ENCODE results near the gene ZKSCAN1. TPM values are rescaled to one million over a fixed set of nuclear protein-coding genes. Genes with fewer than 3 reads are reported as not detected.
"Not testable (repeated sequence)": the region's sequence is repeated elsewhere in the genome, so short reads cannot be mapped to it uniquely, and the experiment has no call there.

The ZKSCAN1 gene
- total RNA-seq, 2 donors from 2014 or later: 51.1 to 58.6 TPM

GRCh38 chr7:99987846-99988245 is 27.6 kb upstream of the ZKSCAN1 start:
- no peak for DNase-seq
- Mint-ChIP-seq H3K36me3 (ENCODE audit: low read depth) (no peaks in the 10 kb centered on the region), H3K27me3 (peaks cover 32% of the 10 kb centered on the region), H3K4me1 (peaks cover 7% of the 10 kb centered on the region), H3K27ac (no peak overlapping the region), H3K4me3 (no peak overlapping the region)
- no peaks in the 10 kb centered on the region for H3K9me3 ChIP-seq (ENCODE audit: control insufficient read depth, low read length, poor library complexity, severe bottlenecking)
- ATAC-seq: no peak

- Mint-ChIP-seq H3K4me3 (no peak overlapping the region), H3K36me3 (ENCODE audit: low read depth) (no peaks in the 10 kb centered on the region), H3K4me1 (peaks cover 6% of the 10 kb centered on the region), H3K27me3 (peaks cover 22% of the 10 kb centered on the region), H3K27ac (no peak overlapping the region)
- no peaks in the 10 kb centered on the region for H3K9me3 ChIP-seq (ENCODE audit: control insufficient read depth, low read length, poor library complexity, severe bottlenecking)
- ATAC-seq (no peak), DNase-seq (no peak)
These were observed 24.9 kb upstream of the ZKSCAN1 start for GRCh38 chr7:99990460-99990852.

GRCh38 chr7:99991543-99991942 is 23.9 kb upstream of the ZKSCAN1 start:
- not testable (repeated sequence) for H3K4me3 Mint-ChIP-seq; DNase-seq; ATAC-seq; H3K36me3 Mint-ChIP-seq (ENCODE audit: low read depth); H3K9me3 ChIP-seq (ENCODE audit: control insufficient read depth, low read length, poor library complexity, severe bottlenecking); H3K27ac Mint-ChIP-seq; H3K4me1 Mint-ChIP-seq
- peaks cover 21% of the 10 kb centered on the region for H3K27me3 Mint-ChIP-seq

- Mint-ChIP-seq H3K4me1 (peaks cover 11% of the 10 kb centered on the region), H3K4me3 (no peak overlapping the region), H3K27me3 (peaks cover 17% of the 10 kb centered on the region), H3K27ac (no peak overlapping the region), H3K36me3 (ENCODE audit: low read depth) (no peaks in the 10 kb centered on the region)
- DNase-seq (no peak), ATAC-seq (no peak)
- no peaks in the 10 kb centered on the region for H3K9me3 ChIP-seq (ENCODE audit: control insufficient read depth, low read length, poor library complexity, severe bottlenecking)
These were observed 22.9 kb upstream of the ZKSCAN1 start for GRCh38 chr7:99992330-99993038.

- DNase-seq: no peak
- no peak for ATAC-seq
- Mint-ChIP-seq H3K4me3 (no peak overlapping the region), H3K27ac (no peak overlapping the region), H3K27me3 (peaks cover 5% of the 10 kb centered on the region), H3K36me3 (ENCODE audit: low read depth) (no peaks in the 10 kb centered on the region), H3K4me1 (peaks cover 13% of the 10 kb centered on the region)
- no peaks in the 10 kb centered on the region for H3K9me3 ChIP-seq (ENCODE audit: control insufficient read depth, low read length, poor library complexity, severe bottlenecking)
These were observed 20.6 kb upstream of the ZKSCAN1 start for GRCh38 chr7:99994819-99995218.

- H3K27ac Mint-ChIP-seq: peak overlapping the region; percentile 96
- no peaks in the 10 kb centered on the region for H3K9me3 ChIP-seq (ENCODE audit: control insufficient read depth, low read length, poor library complexity, severe bottlenecking)
- H3K4me3 Mint-ChIP-seq: peak overlapping the region; percentile 87
- peaks cover 11% of the 10 kb centered on the region for H3K4me1 Mint-ChIP-seq
- H3K36me3 Mint-ChIP-seq (ENCODE audit: low read depth): no peaks in the 10 kb centered on the region
- no peak for ATAC-seq
- DNase-seq: no peak
- H3K27me3 Mint-ChIP-seq: peaks cover 5% of the 10 kb centered on the region
These were observed 18.4 kb upstream of the ZKSCAN1 start for GRCh38 chr7:99996755-99997544.

- no peaks in the 10 kb centered on the region for H3K9me3 ChIP-seq (ENCODE audit: control insufficient read depth, low read length, poor library complexity, severe bottlenecking)
- peak overlapping the region; percentile 87 for H3K4me3 Mint-ChIP-seq
- H3K27me3 Mint-ChIP-seq: peaks cover 5% of the 10 kb centered on the region
- DNase-seq (peak; percentile 38 to 60 (median 45)), ATAC-seq (peak; percentile 96)
- peaks cover 11% of the 10 kb centered on the region for H3K4me1 Mint-ChIP-seq
- peak overlapping the region; percentile 96 for H3K27ac Mint-ChIP-seq
- H3K36me3 Mint-ChIP-seq (ENCODE audit: low read depth): no peaks in the 10 kb centered on the region
These were observed 17.8 kb upstream of the ZKSCAN1 start for GRCh38 chr7:99997545-99998137.

- Mint-ChIP-seq H3K4me3 (no peak overlapping the region), H3K36me3 (ENCODE audit: low read depth) (no peaks in the 10 kb centered on the region), H3K27me3 (peaks cover under 1% of the 10 kb centered on the region), H3K27ac (no peak overlapping the region), H3K4me1 (peaks cover 9% of the 10 kb centered on the region)
- no peak for ATAC-seq
- DNase-seq: no peak
- no peaks in the 10 kb centered on the region for H3K9me3 ChIP-seq (ENCODE audit: control insufficient read depth, low read length, poor library complexity, severe bottlenecking)
These were observed 15.2 kb upstream of the ZKSCAN1 start for GRCh38 chr7:100000239-100000638.

GRCh38 chr7:100003711-100004661 is 11.4 kb upstream of the ZKSCAN1 start:
- no peak for DNase-seq
- peaks cover 14% of the 10 kb centered on the region for H3K27me3 Mint-ChIP-seq
- no peaks in the 10 kb centered on the region for H3K4me1 Mint-ChIP-seq
- no peak overlapping the region for H3K4me3 Mint-ChIP-seq
- H3K27ac Mint-ChIP-seq: no peak overlapping the region
- no peak for ATAC-seq
- H3K36me3 Mint-ChIP-seq (ENCODE audit: low read depth): no peaks in the 10 kb centered on the region
- no peaks in the 10 kb centered on the region for H3K9me3 ChIP-seq (ENCODE audit: control insufficient read depth, low read length, poor library complexity, severe bottlenecking)

- ATAC-seq (no peak), DNase-seq (no peak)
- no peak overlapping the region for H3K27ac Mint-ChIP-seq
- no peaks in the 10 kb centered on the region for H3K36me3 Mint-ChIP-seq (ENCODE audit: low read depth)
- no peaks in the 10 kb centered on the region for H3K4me1 Mint-ChIP-seq
- peaks cover 14% of the 10 kb centered on the region for H3K27me3 Mint-ChIP-seq
- no peaks in the 10 kb centered on the region for H3K9me3 ChIP-seq (ENCODE audit: control insufficient read depth, low read length, poor library complexity, severe bottlenecking)
- no peak overlapping the region for H3K4me3 Mint-ChIP-seq
These were observed 7.5 kb upstream of the ZKSCAN1 start for GRCh38 chr7:100007887-100008286.

- DNase-seq (no peak), ATAC-seq (no peak)
- Mint-ChIP-seq H3K36me3 (ENCODE audit: low read depth) (no peaks in the 10 kb centered on the region), H3K4me3 (no peak overlapping the region), H3K27ac (no peak overlapping the region), H3K4me1 (no peaks in the 10 kb centered on the region), H3K27me3 (peaks cover 14% of the 10 kb centered on the region)
- no peaks in the 10 kb centered on the region for H3K9me3 ChIP-seq (ENCODE audit: control insufficient read depth, low read length, poor library complexity, severe bottlenecking)
These were observed 6.9 kb upstream of the ZKSCAN1 start for GRCh38 chr7:100008525-100008924.

- not testable (repeated sequence) for H3K36me3 Mint-ChIP-seq (ENCODE audit: low read depth); H3K9me3 ChIP-seq (ENCODE audit: control insufficient read depth, low read length, poor library complexity, severe bottlenecking); ATAC-seq; H3K27ac Mint-ChIP-seq; DNase-seq; H3K4me3 Mint-ChIP-seq; H3K4me1 Mint-ChIP-seq
- peaks cover 14% of the 10 kb centered on the region for H3K27me3 Mint-ChIP-seq
These were observed 5.4 kb upstream of the ZKSCAN1 start for GRCh38 chr7:100009952-100010351.

- DNase-seq: no peak
- ATAC-seq: no peak
- H3K27me3 Mint-ChIP-seq: peaks cover 7% of the 10 kb centered on the region
- H3K4me1 Mint-ChIP-seq: peaks cover 5% of the 10 kb centered on the region
- no peak overlapping the region for H3K27ac Mint-ChIP-seq
- no peak overlapping the region for H3K4me3 Mint-ChIP-seq
- H3K9me3 ChIP-seq (ENCODE audit: control insufficient read depth, low read length, poor library complexity, severe bottlenecking): no peaks in the 10 kb centered on the region
- no peaks in the 10 kb centered on the region for H3K36me3 Mint-ChIP-seq (ENCODE audit: low read depth)
These were observed 4.5 kb upstream of the ZKSCAN1 start for GRCh38 chr7:100010901-100011300.
